Measurements from ENCODE around the gene BCKDK. TPM values are rescaled to one million over a fixed set of nuclear protein-coding genes. Genes with fewer than 3 reads are reported as not detected.

The BCKDK gene
- polyA plus RNA-seq (2013, experiment 1 of 2) = 57.2 TPM
- polyA plus RNA-seq (2013, experiment 2 of 2) = 51.7 TPM

GRCh38 chr16:31108035-31108793 is at the start of gene BCKDK:
TSS of gene BCKDK (plus strand) at chr16:31108386. CDS start at chr16:31109224, 838 bp downstream.
- H3K4me3 ChIP-seq (ENCODE audit: extremely low read depth, insufficient read depth, low read length, poor library complexity, severe bottlenecking) = peak within 1 kb of the TSS; percentile 90
- peaks cover 4% of the 10 kb centered on the region for H3K4me1 ChIP-seq (ENCODE audit: control insufficient read depth, insufficient read depth, low read length, poor library complexity, severe bottlenecking)

GRCh38 chr16:31061126-31061812 is 46.9 kb upstream of the BCKDK start:
- H3K4me1 ChIP-seq (ENCODE audit: control insufficient read depth, insufficient read depth, low read length, poor library complexity, severe bottlenecking) = peaks cover 13% of the 10 kb centered on the region
- WGBS, 2 experiments (ENCODE audit: insufficient coverage in 2 of 2) = 95 to 97% methylated on average over 41 of the region's 42 CpGs
- no peak overlapping the region for H3K4me3 ChIP-seq (ENCODE audit: extremely low read depth, insufficient read depth, low read length, poor library complexity, severe bottlenecking)
- peaks cover 43% of the 10 kb centered on the region for H3K36me3 ChIP-seq (ENCODE audit: control insufficient read depth, insufficient read depth, low read length)
- H3K9me3 ChIP-seq (ENCODE audit: control insufficient read depth, low read length) = no peaks in the 10 kb centered on the region
- H3K27ac ChIP-seq (ENCODE audit: low read depth, low read length, severe bottlenecking) = no peak overlapping the region

More at GRCh38 chr16:31108035-31108793, at the start of gene BCKDK:
- 8% methylated on average over 44 to 50 of the region's 68 CpGs for WGBS, 2 experiments (ENCODE audit: insufficient coverage in 2 of 2)
- Histone ChIP-seq H3K9me3 (ENCODE audit: control insufficient read depth, low read length) (no peaks in the 10 kb centered on the region), H3K36me3 (ENCODE audit: control insufficient read depth, insufficient read depth, low read length) (peaks cover 37% of the 10 kb centered on the region), H3K27ac (ENCODE audit: low read depth, low read length, severe bottlenecking) (no peak within 1 kb of the TSS)

- no peaks in the 10 kb centered on the region for H3K9me3 ChIP-seq (ENCODE audit: control insufficient read depth, low read length)
- 95 to 97% methylated on average over 54 of the region's 54 CpGs for WGBS, 2 experiments (ENCODE audit: insufficient coverage in 2 of 2)
- H3K4me1 ChIP-seq (ENCODE audit: control insufficient read depth, insufficient read depth, low read length, poor library complexity, severe bottlenecking) = peaks cover 13% of the 10 kb centered on the region
- no peak overlapping the region for H3K27ac ChIP-seq (ENCODE audit: low read depth, low read length, severe bottlenecking)
- peaks cover 43% of the 10 kb centered on the region for H3K36me3 ChIP-seq (ENCODE audit: control insufficient read depth, insufficient read depth, low read length)
- no peak overlapping the region for H3K4me3 ChIP-seq (ENCODE audit: extremely low read depth, insufficient read depth, low read length, poor library complexity, severe bottlenecking)
These were observed 46.3 kb upstream of the BCKDK start for GRCh38 chr16:31061813-31062440.

- WGBS, 2 experiments (ENCODE audit: insufficient coverage in 2 of 2) = 93% methylated on average over 8 to 9 of the region's 9 CpGs
These were observed 44.7 kb upstream of the BCKDK start for GRCh38 chr16:31063495-31063842.

GRCh38 chr16:31063843-31064611 is 44.2 kb upstream of the BCKDK start:
- Histone ChIP-seq H3K4me1 (ENCODE audit: control insufficient read depth, insufficient read depth, low read length, poor library complexity, severe bottlenecking) (peaks cover 13% of the 10 kb centered on the region), H3K4me3 (ENCODE audit: extremely low read depth, insufficient read depth, low read length, poor library complexity, severe bottlenecking) (no peak overlapping the region), H3K9me3 (ENCODE audit: control insufficient read depth, low read length) (no peaks in the 10 kb centered on the region), H3K27ac (ENCODE audit: low read depth, low read length, severe bottlenecking) (peak overlapping the region; percentile 91), H3K36me3 (ENCODE audit: control insufficient read depth, insufficient read depth, low read length) (peaks cover 41% of the 10 kb centered on the region)
- 98% methylated on average over 51 to 56 of the region's 56 CpGs for WGBS, 2 experiments (ENCODE audit: insufficient coverage in 2 of 2)

More at GRCh38 chr16:31063495-31063842, 44.7 kb upstream of the BCKDK start:
- Histone ChIP-seq H3K36me3 (ENCODE audit: control insufficient read depth, insufficient read depth, low read length) (peaks cover 45% of the 10 kb centered on the region), H3K4me1 (ENCODE audit: control insufficient read depth, insufficient read depth, low read length, poor library complexity, severe bottlenecking) (peaks cover 13% of the 10 kb centered on the region), H3K4me3 (ENCODE audit: extremely low read depth, insufficient read depth, low read length, poor library complexity, severe bottlenecking) (no peak overlapping the region), H3K9me3 (ENCODE audit: control insufficient read depth, low read length) (no peaks in the 10 kb centered on the region), H3K27ac (ENCODE audit: low read depth, low read length, severe bottlenecking) (no peak overlapping the region)

- Histone ChIP-seq H3K4me1 (ENCODE audit: control insufficient read depth, insufficient read depth, low read length, poor library complexity, severe bottlenecking) (peaks cover 13% of the 10 kb centered on the region), H3K4me3 (ENCODE audit: extremely low read depth, insufficient read depth, low read length, poor library complexity, severe bottlenecking) (no peak overlapping the region), H3K36me3 (ENCODE audit: control insufficient read depth, insufficient read depth, low read length) (peaks cover 35% of the 10 kb centered on the region), H3K27ac (ENCODE audit: low read depth, low read length, severe bottlenecking) (peak overlapping the region; percentile 91), H3K9me3 (ENCODE audit: control insufficient read depth, low read length) (no peaks in the 10 kb centered on the region)
- 95% methylated on average over 3 of the region's 4 CpGs for WGBS, 2 experiments (ENCODE audit: insufficient coverage in 2 of 2)
These were observed 43.2 kb upstream of the BCKDK start for GRCh38 chr16:31064882-31065461.

GRCh38 chr16:31067342-31067741 is 40.8 kb upstream of the BCKDK start:
- peaks cover 18% of the 10 kb centered on the region for H3K36me3 ChIP-seq (ENCODE audit: control insufficient read depth, insufficient read depth, low read length)
- H3K4me1 ChIP-seq (ENCODE audit: control insufficient read depth, insufficient read depth, low read length, poor library complexity, severe bottlenecking) = peaks cover 13% of the 10 kb centered on the region
- no peak overlapping the region for H3K4me3 ChIP-seq (ENCODE audit: extremely low read depth, insufficient read depth, low read length, poor library complexity, severe bottlenecking)
- no peak overlapping the region for H3K27ac ChIP-seq (ENCODE audit: low read depth, low read length, severe bottlenecking)
- H3K9me3 ChIP-seq (ENCODE audit: control insufficient read depth, low read length) = no peaks in the 10 kb centered on the region
- WGBS, 2 experiments (ENCODE audit: insufficient coverage in 2 of 2) = 89% methylated on average over 1 of the region's 3 CpGs; no CpG with 5 or more reads in 1 of the 2 experiments

- Histone ChIP-seq H3K4me1 (ENCODE audit: control insufficient read depth, insufficient read depth, low read length, poor library complexity, severe bottlenecking) (no peaks in the 10 kb centered on the region), H3K4me3 (ENCODE audit: extremely low read depth, insufficient read depth, low read length, poor library complexity, severe bottlenecking) (peak overlapping the region; percentile 59), H3K27ac (ENCODE audit: low read depth, low read length, severe bottlenecking) (peak overlapping the region; percentile 93), H3K36me3 (ENCODE audit: control insufficient read depth, insufficient read depth, low read length) (peaks cover 17% of the 10 kb centered on the region), H3K9me3 (ENCODE audit: control insufficient read depth, low read length) (no peaks in the 10 kb centered on the region)
- WGBS, 2 experiments (ENCODE audit: insufficient coverage in 2 of 2) = 76 to 79% methylated on average over 3 to 4 of the region's 4 CpGs
These were observed 36.3 kb upstream of the BCKDK start for GRCh38 chr16:31071861-31072260.

GRCh38 chr16:31072540-31073141 is 35.5 kb upstream of the BCKDK start:
- Histone ChIP-seq H3K9me3 (ENCODE audit: control insufficient read depth, low read length) (no peaks in the 10 kb centered on the region), H3K4me1 (ENCODE audit: control insufficient read depth, insufficient read depth, low read length, poor library complexity, severe bottlenecking) (no peaks in the 10 kb centered on the region), H3K4me3 (ENCODE audit: extremely low read depth, insufficient read depth, low read length, poor library complexity, severe bottlenecking) (peak overlapping the region; percentile 59), H3K36me3 (ENCODE audit: control insufficient read depth, insufficient read depth, low read length) (peaks cover 22% of the 10 kb centered on the region), H3K27ac (ENCODE audit: low read depth, low read length, severe bottlenecking) (peak overlapping the region; percentile 93)
- 1 to 2% methylated on average over 21 to 25 of the region's 27 CpGs for WGBS, 2 experiments (ENCODE audit: insufficient coverage in 2 of 2)

Measured in mesodermal cell (in vitro differentiated cells).